H7 (cell line): ENCODE results near the gene SBNO1. TPM values are rescaled to one million over a fixed set of nuclear protein-coding genes. Genes with fewer than 3 reads are reported as not detected.

ENCODE experiments used
- DNase-seq: peaks from one replicate; pipeline ENCODE4 v3.0.0; 2012
- H3K27me3 ChIP-seq: 2 replicates; pipeline ENCODE4 v1.6.0; 2011; ENCODE audit warnings: mild to moderate bottlenecking, low read length; ENCODE audit not compliant: control insufficient read depth, insufficient read depth
- H3K36me3 ChIP-seq: replicated peaks from 2 replicates; pipeline ENCODE4 v1.5.1; 2011; ENCODE audit warnings: low read length; ENCODE audit not compliant: control insufficient read depth, insufficient read depth
- H3K4me3 ChIP-seq: 2 replicates; pipeline ENCODE4 v1.5.1; 2011; ENCODE audit warnings: low read depth, mild to moderate bottlenecking, control low read depth, low read length, moderate library complexity; ENCODE audit not compliant: insufficient read depth
- total RNA-seq: library from RNA; depleted of rRNA; stranded (reverse); fragments of >200 nt; shearing (Covaris generic); gene quantifications from 2 replicates; pipeline ENCODE4 v1.2.3, GENCODE V29; 2014

Gene SBNO1
- total RNA-seq, 1 experiment from 2014 or later = 17.7 TPM

DNA sequence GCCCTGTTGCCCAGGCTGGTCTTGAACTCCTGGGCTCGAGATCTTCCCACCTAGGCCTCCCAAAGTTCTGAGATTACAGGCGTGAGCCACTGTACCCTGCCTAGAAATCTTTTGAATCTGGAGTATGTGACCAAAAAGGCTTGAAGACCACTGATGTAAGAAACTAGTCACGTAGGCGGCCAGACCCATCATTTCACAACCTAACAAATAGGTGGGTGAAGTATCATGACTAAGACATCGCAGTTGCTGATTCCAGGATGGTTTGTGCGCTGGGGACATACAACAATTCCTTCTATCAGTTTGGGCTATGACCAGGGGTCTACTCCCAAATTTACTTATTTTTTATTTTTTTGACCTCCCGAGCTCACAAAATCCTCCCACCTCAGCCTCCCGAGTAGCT, 81.2 kb downstream of the SBNO1 start:
- no peak for DNase-seq

DNA sequence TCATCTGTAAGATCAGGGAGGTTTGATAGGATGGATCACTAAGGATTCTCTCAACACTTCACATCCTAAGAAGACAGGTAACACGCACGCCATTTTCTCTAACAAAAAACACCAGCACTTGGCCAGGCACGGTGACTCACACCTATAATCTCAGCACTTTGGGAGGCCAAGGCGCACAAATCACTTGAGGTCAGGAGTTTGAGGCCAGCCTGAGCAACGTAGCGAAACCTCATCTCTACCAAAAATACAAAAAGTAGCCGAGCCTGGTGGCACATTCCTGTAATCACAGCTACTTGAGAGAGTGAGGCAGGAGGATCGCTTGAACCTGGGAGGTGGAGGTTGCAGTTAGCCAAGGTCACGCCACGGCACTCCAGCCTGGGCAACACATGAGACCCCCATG, 82.5 kb downstream of the SBNO1 start:
- no peak overlapping the region for H3K4me3 ChIP-seq
- DNase-seq = no peak

More for the DNA sequence above, 81.2 kb downstream of the SBNO1 start:
- Histone ChIP-seq H3K27me3 (no peaks in the 10 kb centered on the region), H3K4me3 (no peak overlapping the region), H3K36me3 (no peaks in the 10 kb centered on the region; the same call in 1 of the 2 replicates)

DNA sequence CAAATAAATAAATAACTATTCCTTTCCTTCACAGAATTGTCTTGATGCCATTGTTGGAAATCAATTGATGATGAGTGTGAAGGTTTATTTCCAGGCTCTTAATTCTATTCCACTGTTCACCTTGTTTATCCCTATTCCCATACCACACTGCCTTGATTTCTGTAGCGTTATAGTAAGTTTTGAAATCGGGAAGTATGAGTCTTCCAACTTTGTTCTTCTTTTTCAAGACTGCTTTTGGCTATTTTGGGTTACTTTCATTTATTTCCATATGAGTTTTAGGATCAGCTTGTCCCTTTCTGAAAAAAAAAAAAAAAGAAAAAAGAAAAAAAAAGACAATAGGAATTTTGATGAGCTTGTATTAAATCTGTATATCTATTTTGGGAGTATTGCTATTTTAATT, 83.7 kb downstream of the SBNO1 start:
- DNase-seq = no peak

More for the DNA sequence above, 82.5 kb downstream of the SBNO1 start:
- no peaks in the 10 kb centered on the region for H3K27me3 ChIP-seq
- no peaks in the 10 kb centered on the region for H3K36me3 ChIP-seq

DNA sequence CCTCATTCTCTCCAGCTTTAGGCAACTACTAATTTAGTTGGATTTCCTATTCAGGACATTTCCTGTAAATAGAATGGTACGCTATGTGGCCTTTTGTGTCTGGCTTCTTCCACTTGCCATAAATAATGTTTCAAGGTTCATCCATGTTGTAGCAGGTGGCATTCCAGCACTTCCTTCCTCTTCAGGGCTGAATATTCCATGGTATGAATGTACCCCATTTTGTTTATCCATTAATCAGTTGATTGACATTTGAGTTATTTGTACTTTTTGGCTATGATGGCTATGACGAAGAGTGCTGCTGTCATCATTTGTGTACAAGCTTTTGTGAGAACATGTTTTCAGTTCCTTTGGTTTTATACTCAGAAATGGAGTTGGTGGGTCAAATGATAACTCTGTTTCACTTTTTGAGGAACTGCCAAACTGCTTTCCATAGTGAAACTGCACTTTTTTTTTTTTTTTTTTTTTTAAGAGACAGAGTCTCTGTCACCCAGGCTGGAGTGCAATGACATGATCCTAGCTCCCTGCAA, 86.5 kb downstream of the SBNO1 start:
- DNase-seq = no peak
- no peak overlapping the region for H3K4me3 ChIP-seq
- H3K27me3 ChIP-seq = no peaks in the 10 kb centered on the region
- H3K36me3 ChIP-seq = no peaks in the 10 kb centered on the region

More for the DNA sequence above, 83.7 kb downstream of the SBNO1 start:
- H3K4me3 ChIP-seq = no peak overlapping the region
- H3K27me3 ChIP-seq = no peaks in the 10 kb centered on the region
- no peaks in the 10 kb centered on the region for H3K36me3 ChIP-seq

DNA sequence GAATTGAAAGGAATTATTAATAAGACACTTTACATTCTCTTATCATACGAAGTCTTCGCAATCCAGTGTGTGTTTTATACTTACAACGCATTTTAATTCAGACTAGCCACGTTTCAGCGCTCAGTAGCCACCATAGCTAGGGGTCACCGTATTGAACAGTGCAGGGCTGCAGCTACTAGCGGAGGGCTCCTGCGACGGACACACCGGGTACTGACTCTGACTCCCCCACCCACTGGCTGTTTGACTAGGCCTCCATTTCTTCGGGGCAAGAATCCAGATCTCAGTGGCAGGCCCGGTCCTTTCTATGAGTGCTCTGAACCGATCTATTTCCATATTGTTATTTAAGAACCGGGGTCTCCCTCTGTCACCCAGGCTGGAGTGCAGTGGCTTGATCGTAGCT, 91.5 kb downstream of the SBNO1 start:
- no peak overlapping the region for H3K4me3 ChIP-seq
- no peaks in the 10 kb centered on the region; the same call in 1 of the 2 replicates for H3K36me3 ChIP-seq
- no peaks in the 10 kb centered on the region for H3K27me3 ChIP-seq
- DNase-seq = peak; percentile 36

DNA sequence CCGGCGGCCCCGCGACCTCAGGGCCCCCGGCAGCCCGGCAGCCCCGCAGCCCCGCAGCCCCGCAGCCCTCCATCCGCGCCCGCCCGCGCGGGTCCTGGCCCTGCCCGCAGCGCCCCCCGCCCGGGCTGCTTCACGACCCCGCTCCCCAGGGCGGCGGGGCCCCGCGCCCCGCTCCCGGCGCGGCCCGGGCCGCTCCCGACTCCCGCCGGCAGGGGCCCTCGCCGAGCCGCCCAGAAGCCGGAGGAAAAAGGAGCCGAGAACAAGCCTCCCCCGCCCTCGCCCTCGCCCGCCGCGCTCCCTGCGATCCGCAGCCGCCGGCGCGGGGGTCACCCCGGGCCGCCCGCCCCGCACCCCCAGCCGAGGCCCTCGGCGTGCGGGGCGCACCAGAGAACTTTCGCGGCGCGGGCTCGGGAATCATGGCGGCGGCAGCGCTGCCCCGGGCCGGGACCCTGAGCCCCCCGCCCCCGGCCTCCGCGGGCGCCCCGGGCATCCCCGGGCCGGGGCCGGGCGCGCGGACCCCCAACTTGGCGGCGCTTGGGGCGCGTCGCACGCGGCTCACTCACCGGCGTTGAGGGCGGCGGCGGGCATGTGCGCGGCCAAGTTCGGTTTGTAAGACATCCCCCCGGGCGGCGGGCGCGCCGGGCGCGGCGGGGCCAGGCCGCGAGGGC, 93.5 kb downstream of the SBNO1 start:
- Histone ChIP-seq H3K27me3 (no peaks in the 10 kb centered on the region), H3K36me3 (peaks cover 5% of the 10 kb centered on the region), H3K4me3 (peak overlapping the region; percentile 90)
- DNase-seq = peak; percentile 95

DNA sequence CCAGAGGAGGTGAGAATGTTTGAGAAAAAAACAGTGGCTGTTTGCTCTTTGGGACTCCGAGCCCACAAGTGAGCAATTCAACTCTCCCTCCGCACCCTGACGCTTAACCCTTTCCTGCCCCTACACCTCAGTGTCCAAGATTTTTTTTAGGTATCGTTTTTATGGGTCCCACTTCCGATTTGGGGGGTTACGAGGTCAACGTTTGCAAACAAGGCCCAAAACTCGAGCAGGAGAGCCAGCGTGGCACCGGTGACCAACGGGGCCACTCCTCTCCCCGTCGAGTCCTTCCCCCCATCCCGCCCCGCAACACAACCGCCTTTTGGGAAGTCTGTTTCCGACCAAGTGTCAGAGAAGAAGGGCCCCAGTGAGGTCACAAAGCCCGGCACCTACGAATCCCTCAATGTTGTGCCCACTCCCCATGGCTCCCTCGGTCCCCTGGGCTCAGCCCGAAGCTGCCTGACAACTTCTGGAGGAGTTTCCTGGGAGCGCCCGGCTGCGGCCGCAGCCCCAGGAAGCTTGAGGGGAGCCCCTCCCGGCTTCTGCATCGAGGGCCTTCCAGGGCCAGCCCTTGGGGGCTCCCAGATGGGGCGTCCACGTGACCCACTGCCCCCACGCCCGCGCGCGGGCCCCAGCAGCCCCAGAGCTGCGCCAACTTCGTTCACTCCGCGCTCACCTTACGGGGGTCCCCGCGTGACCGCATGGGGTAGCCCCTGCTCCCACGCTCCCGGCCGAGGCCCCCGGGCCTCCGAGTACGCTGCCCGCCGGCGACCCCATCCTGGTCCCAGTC, 94.2 kb downstream of the SBNO1 start:
- DNase-seq = peak; percentile 74
- no peaks in the 10 kb centered on the region for H3K27me3 ChIP-seq
- H3K36me3 ChIP-seq = peaks cover 7% of the 10 kb centered on the region
- peak overlapping the region; percentile 90 for H3K4me3 ChIP-seq

DNA sequence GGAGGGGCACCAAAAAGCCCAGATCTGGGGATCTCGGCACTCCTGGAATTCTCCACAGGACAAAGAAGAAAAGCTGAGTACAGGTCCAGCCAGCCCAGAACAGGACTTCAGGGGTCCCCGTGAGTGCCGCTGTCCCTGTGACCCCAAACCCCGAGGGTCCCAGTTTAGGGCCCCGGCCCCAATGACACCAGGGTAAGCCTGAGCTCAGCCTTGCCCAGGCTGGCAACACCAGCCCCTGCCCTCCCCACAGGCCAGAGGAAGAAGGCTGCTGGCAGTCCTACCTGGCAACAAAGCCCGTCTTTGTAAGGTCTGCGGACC, 94.8 kb downstream of the SBNO1 start:
- peak; percentile 73 for DNase-seq
- Histone ChIP-seq H3K27me3 (no peaks in the 10 kb centered on the region), H3K4me3 (peak overlapping the region; percentile 90), H3K36me3 (peaks cover 9% of the 10 kb centered on the region)

DNA sequence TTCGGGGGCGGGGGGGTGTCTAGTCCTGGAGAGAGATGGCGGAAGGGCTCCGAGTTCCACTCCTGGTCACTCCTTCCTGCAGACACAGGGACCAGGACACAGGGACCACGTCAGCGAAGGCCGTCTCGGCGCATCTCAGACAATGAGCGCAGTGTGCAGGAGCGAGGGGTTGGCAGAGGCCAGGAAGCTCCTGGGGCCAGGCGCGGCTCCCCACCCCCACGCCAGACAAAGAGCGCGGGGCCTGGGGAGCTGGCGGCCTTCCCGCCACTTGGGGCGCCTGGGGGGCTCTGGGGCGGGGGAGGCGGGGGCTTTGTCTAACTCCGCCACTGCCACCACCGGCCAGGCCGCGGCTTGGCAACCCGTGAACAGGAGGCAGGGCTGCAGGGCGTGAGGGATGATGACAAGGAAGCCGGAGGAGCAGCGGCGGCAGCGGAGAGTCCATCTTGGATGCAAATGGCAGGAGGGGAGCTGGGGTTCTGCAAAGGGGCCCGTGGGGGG, 95.2 kb downstream of the SBNO1 start:
- peak; percentile 95 for DNase-seq
- Histone ChIP-seq H3K4me3 (peak overlapping the region; percentile 90), H3K27me3 (no peaks in the 10 kb centered on the region), H3K36me3 (peaks cover 10% of the 10 kb centered on the region)

DNA sequence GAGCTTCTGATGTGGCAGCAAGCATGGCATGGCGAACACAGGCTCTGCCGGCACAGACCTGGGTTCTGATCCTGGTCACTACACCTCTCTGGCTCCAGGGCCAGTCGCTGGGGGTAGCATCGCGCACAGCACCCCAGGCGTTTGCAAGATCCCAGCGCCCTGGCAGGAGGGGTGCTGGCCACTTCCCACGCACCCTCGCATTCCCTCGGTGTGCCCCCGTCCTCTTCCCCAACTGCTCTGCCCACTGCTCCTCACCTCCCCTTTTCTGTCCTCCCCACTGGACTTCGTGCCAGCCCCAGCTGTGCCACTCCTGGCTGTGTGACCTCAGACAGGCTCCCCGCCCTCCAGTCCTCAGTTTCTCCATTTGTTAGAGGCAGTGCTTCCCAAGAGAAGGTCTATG, 95.8 kb downstream of the SBNO1 start:
- H3K4me3 ChIP-seq = no peak overlapping the region
- peak; percentile 51 for DNase-seq

DNA sequence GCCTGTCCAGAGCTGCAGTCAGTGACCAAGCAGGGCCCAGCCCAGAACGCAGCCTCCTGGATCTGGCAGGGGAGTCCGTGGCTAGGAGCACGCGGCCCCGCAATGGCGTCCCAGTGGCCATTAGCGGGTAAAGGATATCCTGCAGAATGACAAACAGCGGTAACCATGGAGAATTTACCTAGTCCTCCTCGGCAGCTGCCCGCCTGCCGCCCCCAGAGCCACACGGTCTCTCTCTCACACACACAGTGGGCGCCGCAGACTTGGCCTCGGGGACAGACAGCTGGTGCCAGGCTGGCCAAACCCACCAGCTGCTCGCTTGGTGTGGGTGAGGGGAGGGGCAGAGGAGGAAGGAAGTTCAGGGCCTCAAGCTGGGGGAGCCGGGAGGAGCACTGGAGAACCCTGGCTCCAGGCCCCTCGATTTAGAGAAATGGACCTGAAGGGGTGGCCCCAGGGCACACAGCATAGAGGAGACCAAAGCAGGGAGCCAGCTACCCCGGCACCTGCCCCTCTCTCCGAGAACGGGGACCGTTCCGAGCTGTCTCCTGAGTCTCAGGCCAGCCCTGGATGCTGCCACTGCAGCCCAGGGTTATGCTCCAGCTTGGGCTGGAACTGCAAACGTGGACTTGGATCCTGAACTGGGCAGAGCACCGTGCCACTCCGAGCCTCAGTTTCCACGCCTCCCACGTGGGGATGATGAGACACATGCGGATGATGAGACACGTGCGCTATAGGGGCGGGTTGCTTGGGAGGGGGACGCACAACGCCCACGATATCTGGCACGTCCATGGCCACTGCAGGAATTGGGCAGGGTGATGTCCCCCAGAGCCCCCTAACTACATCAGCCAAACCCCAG, 96.4 kb downstream of the SBNO1 start:
- DNase-seq = peak; percentile 63
- Histone ChIP-seq H3K27me3 (no peaks in the 10 kb centered on the region), H3K36me3 (peaks cover 10% of the 10 kb centered on the region), H3K4me3 (no peak overlapping the region)

More for the DNA sequence above, 95.8 kb downstream of the SBNO1 start:
- Histone ChIP-seq H3K36me3 (peaks cover 10% of the 10 kb centered on the region), H3K27me3 (no peaks in the 10 kb centered on the region)

DNA sequence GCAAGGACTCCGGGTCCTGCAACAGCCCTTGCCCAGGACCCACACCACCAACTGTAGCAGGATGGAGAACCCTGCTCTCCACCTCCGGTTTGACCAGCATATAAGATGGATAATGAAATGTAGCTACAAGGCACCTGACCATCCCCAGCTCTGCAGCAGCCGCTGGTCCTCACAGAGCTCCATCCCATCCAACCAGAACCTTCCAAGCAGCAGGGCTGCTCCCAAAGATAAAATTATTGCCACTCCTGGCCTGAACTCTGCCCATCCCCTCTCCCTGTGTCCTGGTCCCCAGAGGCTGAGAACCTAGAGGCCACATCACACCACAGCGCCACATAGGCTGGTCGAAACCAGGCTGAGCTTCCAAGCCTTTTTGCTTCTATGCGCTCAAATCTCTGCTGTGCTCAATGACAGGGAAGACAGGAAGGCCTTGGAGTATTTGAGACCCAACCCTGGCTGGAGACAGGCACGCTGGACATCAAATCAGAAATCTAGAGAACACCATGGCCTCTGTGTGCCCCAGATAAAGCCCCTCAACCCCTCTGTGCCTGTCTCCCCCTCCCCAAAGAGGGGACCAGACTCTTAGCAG, 97.2 kb downstream of the SBNO1 start:
- DNase-seq = no peak
- peaks cover 10% of the 10 kb centered on the region for H3K36me3 ChIP-seq
- H3K27me3 ChIP-seq = no peaks in the 10 kb centered on the region
- no peak overlapping the region for H3K4me3 ChIP-seq

DNA sequence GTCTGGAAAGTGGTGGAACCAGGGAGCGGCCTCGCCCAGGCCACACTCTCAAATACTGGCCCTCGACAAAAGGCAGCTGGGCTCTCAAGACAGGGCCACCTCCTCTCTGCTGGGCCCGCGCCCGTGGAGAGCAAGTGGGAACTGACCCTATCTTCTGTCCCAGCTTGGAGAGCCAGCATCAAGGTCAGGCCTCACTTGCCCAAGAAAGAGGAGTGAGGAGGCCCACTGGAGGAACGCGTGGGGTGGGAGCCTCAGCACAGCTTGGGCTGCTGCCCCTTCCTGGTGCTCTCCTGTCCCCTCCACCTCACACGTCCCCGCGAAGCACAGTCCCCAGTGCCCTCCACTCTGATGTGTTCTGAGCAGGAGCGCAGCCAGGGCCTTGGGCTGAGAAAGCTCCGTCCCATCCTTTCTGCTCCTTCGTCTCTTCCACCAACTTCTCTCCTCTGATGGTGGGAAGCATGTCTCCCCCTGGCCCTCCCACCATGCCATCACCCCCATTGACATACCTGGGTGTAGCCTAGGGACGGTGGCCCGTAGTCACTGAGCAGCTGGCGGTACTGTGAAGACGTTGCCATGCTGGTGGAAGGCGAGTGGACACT, 97.9 kb downstream of the SBNO1 start:
- DNase-seq = no peak
- H3K4me3 ChIP-seq = no peak overlapping the region
- peaks cover 12% of the 10 kb centered on the region for H3K36me3 ChIP-seq
- H3K27me3 ChIP-seq = no peaks in the 10 kb centered on the region
